Testis (tissue), 3 donors: ENCODE results near the gene LIPM. TPM values are rescaled to one million over a fixed set of nuclear protein-coding genes. Genes with fewer than 3 reads are reported as not detected.

Source experiments
- DNase-seq: peaks from one replicate; pipeline ENCODE4 v3.0.0-alpha.2; 2019
- H3K27ac ChIP-seq, 2 donors: fragments of 200-600 bp; sonication (generic); one replicate each; pipeline ENCODE4 v1.5.1; 2019
- H3K27me3 ChIP-seq: fragments of 200-600 bp; sonication (generic); one replicate; pipeline ENCODE4 v1.5.1; 2019
- H3K36me3 ChIP-seq: fragments of 200-600 bp; sonication (generic); one replicate; pipeline ENCODE4 v1.5.1; 2017; ENCODE audit warnings: low read depth; ENCODE audit errors: missing control alignments
- H3K4me1 ChIP-seq: fragments of 200-600 bp; sonication (generic); one replicate; pipeline ENCODE4 v1.5.1; 2019
- H3K4me3 ChIP-seq, 2 donors: fragments of 200-600 bp; sonication (generic); one replicate each; pipeline ENCODE4 v1.5.1; 2017 to 2019
- H3K9me3 ChIP-seq: fragments of 200-600 bp; sonication (generic); one replicate; pipeline ENCODE4 v1.5.1; 2017
- CTCF ChIP-seq, 3 experiments: fragments of 450-650 bp in 2 of 3; fragments of 200-600 bp in 1 of 3; sonication (generic) in 1 of 3; IDR thresholded peaks; one replicate each; pipeline ENCODE4 v1.5.1; 2016 to 2019; ENCODE audit warnings: antibody characterized with exemption in 3 of 3, mild to moderate bottlenecking in 2 of 3, moderate library complexity in 1 of 3
- POLR2A ChIP-seq: fragments of 450-650 bp; IDR thresholded peaks from one replicate; pipeline ENCODE4 v1.6.1; 2017; ENCODE audit warnings: antibody characterized with exemption, mild to moderate bottlenecking, moderate library complexity
- WGBS, 2 donors: methylation state at CpG; one replicate each; pipeline ENCODE4 v1.1.5; 2018; 5-methylcytosine and 5-hydroxymethylcytosine counted together
- intact Hi-C: fragments of 100-400 bp; cut with DNase I; formaldehyde crosslinking; loops from one replicate; pipeline ENCODE4 v1.15.1; 2023; ENCODE audit warnings: low total_unique reads
- polyA plus RNA-seq: library from polyadenylated mRNA; stranded (reverse); fragments of 350-450 nt; fragmentation: Illumina TruSeq; extraction: RNeasy Lipid Tissue Mini Kit (QIAGEN cat#74804); gene quantifications from one replicate; pipeline ENCODE4 v1.2.3, GENCODE V29; 2014; ENCODE audit warnings: low read depth, low replicate concordance; ENCODE audit not compliant: insufficient read depth
- total RNA-seq, 2 donors: library from RNA; depleted of rRNA; stranded (reverse); fragments of >200 nt; gene quantifications; one replicate each; pipeline ENCODE4 v1.2.3, GENCODE V29; 2016

The LIPM gene
- total and polyA plus RNA-seq, 3 donors from 2014 or later, result not detected

- no peaks in the 10 kb centered on the region for H3K4me1 ChIP-seq
- no peak overlapping the region for H3K4me3 ChIP-seq
- H3K27me3 ChIP-seq, result no peaks in the 10 kb centered on the region
- no peak overlapping the region for H3K27ac ChIP-seq
- H3K9me3 ChIP-seq, result no peaks in the 10 kb centered on the region
- TF ChIP-seq CTCF (IDR thresholded peaks at IDR 0.05), result no peak
- TF ChIP-seq POLR2A, result no peak
- no peak for DNase-seq
- 71 to 86% methylated on average over 1 of the region's 1 CpG for WGBS, 2 donors
- no peaks in the 10 kb centered on the region for H3K36me3 ChIP-seq
- intact Hi-C loops, result no loop called here
Measured at GRCh38 chr10:88850712-88851111, 48.2 kb downstream of the LIPM start.

- no peaks in the 10 kb centered on the region for H3K4me1 ChIP-seq
- no peak within 1 kb of the TSS for H3K27ac ChIP-seq
- 68 to 75% methylated on average over 5 of the region's 5 CpGs for WGBS, 2 donors
- intact Hi-C loops, result no loop called here
- no peaks in the 10 kb centered on the region for H3K36me3 ChIP-seq
- no peak for DNase-seq
- no peaks in the 10 kb centered on the region for H3K27me3 ChIP-seq
- no peak within 1 kb of the TSS for H3K4me3 ChIP-seq
- TF ChIP-seq CTCF (IDR thresholded peaks at IDR 0.05) (no peak), POLR2A (no peak)
- H3K9me3 ChIP-seq, result no peaks in the 10 kb centered on the region
Measured at GRCh38 chr10:88851706-88852105, 49.2 kb downstream of the LIPM start, which contains the start of gene ANKRD22. ANKRD22 (minus strand) TSS chr10:88851844; CDS start chr10:88851607, 237 bp downstream.

GRCh38 chr10:88852327-88852726, 49.8 kb downstream of the LIPM start:
- Histone ChIP-seq H3K9me3 (no peaks in the 10 kb centered on the region), H3K36me3 (no peaks in the 10 kb centered on the region), H3K4me1 (no peaks in the 10 kb centered on the region), H3K4me3 (no peak overlapping the region), H3K27me3 (no peaks in the 10 kb centered on the region), H3K27ac (no peak overlapping the region)
- no peak for TF ChIP-seq CTCF (IDR thresholded peaks at IDR 0.05)
- TF ChIP-seq POLR2A, result no peak
- intact Hi-C loops, result no loop called here
- no peak for DNase-seq
- 94% methylated on average over 4 of the region's 4 CpGs for WGBS, 2 donors

- WGBS, 2 donors, result 78 to 85% methylated on average over 4 of the region's 4 CpGs
- no peak for DNase-seq
- no peak for TF ChIP-seq POLR2A
- no peak for TF ChIP-seq CTCF (IDR thresholded peaks at IDR 0.05)
- H3K27me3 ChIP-seq, result no peaks in the 10 kb centered on the region
- intact Hi-C loops, result no loop called here
- H3K4me1 ChIP-seq, result no peaks in the 10 kb centered on the region
- no peaks in the 10 kb centered on the region for H3K9me3 ChIP-seq
- no peak overlapping the region for H3K4me3 ChIP-seq
- no peaks in the 10 kb centered on the region for H3K36me3 ChIP-seq
- no peak overlapping the region for H3K27ac ChIP-seq
Measured at GRCh38 chr10:88853155-88853881, 50.8 kb downstream of the LIPM start.

GRCh38 chr10:88854684-88855083, 52.2 kb downstream of the LIPM start:
- H3K9me3 ChIP-seq, result no peaks in the 10 kb centered on the region
- DNase-seq, result no peak
- H3K4me3 ChIP-seq, result no peak overlapping the region
- intact Hi-C loops, result no loop called here
- TF ChIP-seq CTCF (IDR thresholded peaks at IDR 0.05) (no peak), POLR2A (no peak)
- no peaks in the 10 kb centered on the region for H3K4me1 ChIP-seq
- WGBS, 2 donors, result 82 to 90% methylated on average over 3 of the region's 3 CpGs
- H3K36me3 ChIP-seq, result no peaks in the 10 kb centered on the region
- H3K27ac ChIP-seq, result no peak overlapping the region
- H3K27me3 ChIP-seq, result no peaks in the 10 kb centered on the region
